HG03025 (cell line): Measurements from ENCODE around the gene NF1.
"Not testable (repeated sequence)": the region's sequence is repeated elsewhere in the genome, so short reads cannot be mapped to it uniquely, and the experiment has no call there.

Experiments used
- ATAC-seq: cut with Tn5 transposase; IDR thresholded peaks from one replicate; pipeline ENCODE4 v1.9.1; 2021; ENCODE audit warnings: mild to moderate bottlenecking, moderate library complexity; ENCODE audit not compliant: unreplicated experiment, low FRiP score

The NF1 gene

GRCh38 chr17:31250229-31250628 is 155.5 kb downstream of the NF1 start:
- ATAC-seq, result no peak

DNA sequence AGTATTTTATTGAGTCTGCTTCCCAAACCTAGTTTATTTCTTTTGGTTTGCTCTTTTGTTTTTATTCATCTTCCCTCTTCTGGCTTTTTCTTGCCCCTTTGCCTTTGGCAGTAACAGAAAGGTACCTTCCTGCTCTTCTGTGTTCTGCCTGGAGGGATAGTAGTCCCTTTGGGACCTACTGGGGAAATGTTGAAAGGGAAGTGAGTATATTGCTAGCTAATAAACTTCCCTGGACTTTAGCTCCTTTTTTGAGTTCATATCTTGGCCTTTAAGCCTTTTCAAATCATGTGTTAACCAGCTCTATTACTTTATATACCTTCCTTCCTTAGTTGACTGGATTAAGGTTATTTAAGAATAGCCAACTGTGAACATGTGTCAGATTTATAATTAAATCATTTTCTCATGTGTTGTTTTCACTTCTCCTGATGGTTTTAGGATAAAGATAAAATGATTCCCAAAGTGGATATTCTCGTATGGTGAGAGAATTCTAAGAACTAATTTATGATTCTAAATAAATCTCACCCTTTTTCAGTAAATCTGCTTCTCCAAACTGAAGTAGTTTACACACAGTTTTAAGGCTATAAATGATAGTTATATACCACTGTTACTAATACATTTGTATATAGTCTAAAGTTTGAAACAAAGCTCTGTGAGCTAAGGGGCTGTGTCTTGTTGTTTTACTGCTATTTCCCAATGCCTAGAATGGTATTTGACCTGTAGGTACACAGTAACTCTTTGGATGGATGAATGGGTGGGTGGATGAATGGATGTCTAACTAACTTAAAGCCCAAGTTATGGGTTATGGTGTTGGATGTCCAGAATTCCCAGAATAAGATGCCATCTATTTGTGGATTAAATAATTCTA is 156.6 kb downstream of the NF1 start:
- no peak for ATAC-seq

DNA sequence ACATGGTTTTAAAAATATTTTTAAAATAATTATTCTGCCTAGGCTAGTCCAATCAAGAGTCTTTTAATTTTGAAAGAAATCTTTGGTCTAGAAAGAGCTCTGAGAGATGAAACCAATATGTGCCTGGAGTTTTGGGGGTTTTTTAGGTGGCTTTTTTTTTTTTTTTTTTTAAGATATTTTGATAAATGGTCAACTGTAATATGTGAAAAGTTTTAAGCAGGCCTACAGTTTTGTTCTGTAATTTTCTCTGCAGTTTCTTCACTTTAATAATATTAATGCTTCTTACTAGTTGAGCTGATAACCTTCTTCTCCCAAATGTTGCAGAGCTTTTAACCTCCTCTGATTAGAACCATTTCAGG is 157.2 kb downstream of the NF1 start:
- ATAC-seq, result no peak

DNA sequence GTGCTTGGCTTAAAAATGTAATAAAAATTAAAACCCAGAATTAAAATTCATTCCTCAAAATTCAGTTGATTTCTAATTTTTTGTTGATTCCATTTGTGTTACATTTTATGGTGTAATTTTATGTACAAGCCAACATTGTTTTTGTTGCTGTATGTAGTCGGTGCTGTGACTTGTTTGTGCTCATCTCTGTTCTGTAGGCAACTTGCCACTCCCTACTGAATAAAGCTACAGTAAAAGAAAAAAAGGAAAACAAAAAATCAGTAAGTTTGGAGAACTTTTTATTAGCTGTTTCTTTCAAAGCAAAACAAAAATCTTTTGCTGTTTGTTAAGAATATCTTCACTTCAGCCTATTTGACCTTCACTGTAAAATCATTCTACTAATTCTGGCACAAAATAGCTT is 158.0 kb downstream of the NF1 start:
- no peak for ATAC-seq

GRCh38 chr17:31254654-31255053 is 159.9 kb downstream of the NF1 start:
- ATAC-seq, result no peak

DNA sequence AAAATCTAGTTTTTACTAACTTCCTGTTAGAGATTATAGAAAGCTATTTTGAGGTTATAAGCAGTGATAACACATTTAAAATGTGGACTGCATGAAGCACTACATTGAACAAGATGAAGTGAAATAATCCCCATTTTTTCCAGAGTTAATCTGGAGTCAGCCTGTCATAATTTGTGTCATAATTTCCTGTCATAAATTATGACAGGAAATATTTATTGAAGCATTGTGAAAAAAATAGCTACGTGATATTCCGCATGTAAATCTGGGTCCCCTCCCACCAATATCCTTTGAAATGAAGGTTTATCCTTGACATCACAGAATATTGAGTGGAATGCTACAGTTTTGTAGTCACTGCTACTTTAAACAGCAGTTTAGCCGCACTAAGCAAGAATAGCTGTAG is 162.2 kb downstream of the NF1 start:
- no peak for ATAC-seq

GRCh38 chr17:31260151-31260550 is 165.4 kb downstream of the NF1 start:
- no peak for ATAC-seq

DNA sequence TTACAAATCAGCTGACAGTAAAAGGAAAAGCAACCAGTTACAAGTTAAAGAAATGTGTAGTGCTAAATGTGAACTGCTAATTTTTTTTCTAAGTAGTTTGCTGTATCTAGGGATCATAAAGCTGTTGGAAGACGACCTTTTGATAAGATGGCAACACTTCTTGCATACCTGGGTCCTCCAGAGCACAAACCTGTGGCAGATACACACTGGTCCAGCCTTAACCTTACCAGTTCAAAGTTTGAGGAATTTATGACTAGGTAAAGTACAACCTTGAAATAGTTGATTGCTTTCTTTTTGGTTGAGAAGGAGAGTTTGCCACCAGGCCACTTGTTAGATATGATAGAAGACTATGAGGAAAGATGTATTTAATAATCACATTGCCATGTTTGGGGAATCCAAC is 166.8 kb downstream of the NF1 start:
- no peak for ATAC-seq

DNA sequence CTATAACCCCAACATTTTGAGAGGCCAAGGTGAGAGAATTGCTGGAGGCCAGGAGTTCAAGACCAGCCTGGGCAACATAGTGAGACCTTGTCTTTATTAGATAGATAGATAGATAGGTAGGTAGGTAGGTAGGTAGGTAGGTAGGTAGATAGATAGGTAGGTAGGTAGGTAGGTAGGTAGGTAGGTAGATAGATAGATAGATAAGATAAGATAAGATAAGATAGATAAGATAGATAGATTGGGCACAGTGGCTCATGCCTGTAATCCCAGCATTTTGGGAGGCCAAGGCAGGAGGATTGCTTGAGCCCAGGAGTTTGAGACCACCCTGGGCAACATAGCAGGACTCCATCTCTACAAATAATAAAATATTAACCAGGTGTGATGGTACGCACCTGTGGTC is 168.1 kb downstream of the NF1 start:
- not testable (repeated sequence) for ATAC-seq

DNA sequence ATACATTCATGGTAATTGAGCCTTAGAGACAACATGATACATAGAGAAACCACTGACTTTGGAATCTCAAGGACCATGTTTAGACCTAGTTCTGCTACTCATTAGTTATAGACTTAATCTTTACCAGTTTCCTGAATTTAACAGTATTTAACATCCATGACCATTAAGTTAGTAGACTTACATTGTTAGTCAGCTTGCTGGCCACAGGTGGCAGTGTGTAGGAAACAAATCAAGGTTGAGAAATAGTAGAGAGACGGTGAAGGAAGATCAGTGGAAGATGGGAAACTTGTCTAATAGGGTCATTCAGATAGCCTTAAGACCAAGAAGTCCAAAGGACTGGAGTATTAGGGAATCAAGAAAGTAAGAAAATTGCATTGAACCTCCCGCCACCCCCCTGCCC is 171.3 kb downstream of the NF1 start:
- no peak for ATAC-seq

GRCh38 chr17:31269036-31269577 is 174.3 kb downstream of the NF1 start:
- ATAC-seq, result no peak

- ATAC-seq, result no peak
Observed at GRCh38 chr17:31269578-31269983, 174.8 kb downstream of the NF1 start.

GRCh38 chr17:31272236-31272635 is 177.5 kb downstream of the NF1 start:
- no peak for ATAC-seq

DNA sequence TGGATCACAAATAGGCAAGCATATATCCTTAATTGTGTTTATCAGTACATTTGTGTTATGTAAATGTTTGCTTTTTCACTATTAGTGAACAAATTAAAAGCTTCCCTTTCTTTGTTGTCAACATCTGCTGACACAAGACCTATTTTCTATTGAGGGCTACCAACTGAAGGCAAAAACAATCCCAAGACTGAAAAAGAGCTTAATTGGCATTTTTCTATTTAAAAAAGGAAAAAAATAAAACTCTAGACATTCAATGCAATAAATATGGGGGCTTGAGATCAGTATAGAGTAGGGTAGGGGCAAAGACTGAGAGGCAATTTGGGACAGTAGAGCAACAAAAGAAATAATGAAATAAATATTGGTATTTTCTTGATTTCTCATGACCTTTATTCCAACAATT is 178.0 kb downstream of the NF1 start:
- no peak for ATAC-seq

GRCh38 chr17:31273516-31273915 is 178.7 kb downstream of the NF1 start:
- no peak for ATAC-seq

GRCh38 chr17:31274252-31274651 is 179.5 kb downstream of the NF1 start:
- ATAC-seq, result no peak

- no peak for ATAC-seq
Observed at GRCh38 chr17:31275116-31275515, 180.3 kb downstream of the NF1 start.

GRCh38 chr17:31279401-31279800 is 184.6 kb downstream of the NF1 start:
- ATAC-seq, result no peak

- no peak for ATAC-seq
Observed at GRCh38 chr17:31281061-31281460, 186.3 kb downstream of the NF1 start.

GRCh38 chr17:31283841-31284240 is 189.1 kb downstream of the NF1 start:
- ATAC-seq, result no peak

DNA sequence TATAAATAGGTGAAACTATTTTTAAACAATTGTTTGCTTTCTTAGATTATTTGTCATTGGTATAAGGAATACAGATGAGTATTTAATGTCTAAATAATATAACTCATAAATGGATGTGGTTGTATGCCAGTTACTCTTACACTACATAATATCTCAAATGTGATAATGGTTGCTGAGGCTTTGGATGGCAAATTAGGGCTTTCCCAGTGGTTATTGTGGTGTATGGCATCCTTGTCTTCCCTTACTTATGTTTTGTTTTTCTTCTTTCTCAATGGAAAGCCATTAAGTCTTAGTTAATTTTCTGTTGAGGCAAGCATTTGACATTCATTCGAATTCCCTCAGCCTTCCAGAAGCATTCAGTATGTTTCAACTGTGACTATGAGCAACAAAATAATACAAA is 191.8 kb downstream of the NF1 start:
- ATAC-seq, result no peak

DNA sequence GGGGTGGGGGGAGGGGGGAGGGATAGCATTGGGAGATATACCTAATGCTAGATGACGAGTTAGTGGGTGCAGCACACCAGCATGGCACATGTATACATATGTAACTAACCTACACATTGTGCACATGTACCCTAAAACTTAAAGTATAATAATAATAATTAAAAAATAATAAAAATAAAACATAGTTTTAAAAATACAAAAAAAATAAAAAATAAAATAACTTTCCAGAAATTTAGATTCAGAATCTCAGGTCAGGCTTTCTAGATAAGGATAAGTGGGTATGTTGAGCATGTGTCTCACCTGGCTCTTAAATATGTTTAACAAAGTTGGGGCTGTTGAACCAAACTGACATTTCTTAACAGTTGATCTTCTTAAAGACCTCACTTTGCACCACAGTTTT is 193.2 kb downstream of the NF1 start:
- not testable (repeated sequence) for ATAC-seq
